ENCODE data around the gene IL36RN. TPM values are rescaled to one million over a fixed set of nuclear protein-coding genes. Genes with fewer than 3 reads are reported as not detected.

The IL36RN gene
- total RNA-seq: not detected

- DNase-seq (ENCODE audit: low spot score): no peak
Observed at GRCh38 chr2:113058998-113059960, at the start of gene IL36RN. TSS of gene IL36RN (plus strand) at chr2:113059198. CDS start at chr2:113059439, 241 bp downstream.

DNA sequence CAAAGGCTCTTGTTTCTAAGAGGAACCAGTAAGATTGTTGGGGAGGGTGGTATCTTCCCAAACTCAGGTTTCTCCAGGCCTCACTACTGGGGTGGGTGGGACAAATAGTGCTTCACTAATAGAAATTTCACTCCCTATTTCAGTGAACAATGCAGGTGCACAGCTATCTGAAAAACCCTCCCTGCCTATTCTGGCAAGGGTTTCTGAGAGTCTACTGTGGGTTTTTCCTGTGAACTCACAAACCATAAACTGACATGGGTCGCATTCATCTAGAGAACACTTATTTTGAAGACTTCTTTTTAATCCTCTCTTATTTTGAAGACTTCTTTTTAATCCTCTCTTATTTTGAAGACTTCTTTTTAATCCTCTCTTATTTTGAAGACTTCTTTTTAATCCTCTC lies 49.4 kb upstream of the IL36RN start:
- DNase-seq (ENCODE audit: low spot score): no peak

DNA sequence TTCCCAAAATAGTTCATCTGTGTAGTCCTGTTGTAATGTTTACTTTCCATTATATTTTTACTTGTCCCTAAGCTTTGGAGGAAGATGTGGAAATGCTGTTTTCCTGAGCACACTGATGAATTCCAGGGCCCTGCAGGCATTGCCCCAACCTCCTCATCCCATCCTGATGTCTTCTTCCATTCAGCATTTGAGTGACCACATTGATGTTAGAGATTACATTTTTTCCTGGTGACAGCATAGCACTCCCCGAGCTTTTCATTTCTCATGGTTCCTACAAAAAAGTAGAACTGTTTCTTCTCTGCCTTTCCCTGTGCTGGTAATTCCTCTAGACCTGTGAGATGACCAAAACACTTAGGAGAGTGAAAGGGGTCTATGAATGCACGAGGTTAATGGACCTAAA lies 48.9 kb upstream of the IL36RN start:
- DNase-seq (ENCODE audit: low spot score): no peak

- DNase-seq (ENCODE audit: low spot score): no peak
Observed at GRCh38 chr2:113011108-113011507, 47.9 kb upstream of the IL36RN start.

GRCh38 chr2:113012436-113013335 lies 46.3 kb upstream of the IL36RN start:
- DNase-seq (ENCODE audit: low spot score): no peak

DNA sequence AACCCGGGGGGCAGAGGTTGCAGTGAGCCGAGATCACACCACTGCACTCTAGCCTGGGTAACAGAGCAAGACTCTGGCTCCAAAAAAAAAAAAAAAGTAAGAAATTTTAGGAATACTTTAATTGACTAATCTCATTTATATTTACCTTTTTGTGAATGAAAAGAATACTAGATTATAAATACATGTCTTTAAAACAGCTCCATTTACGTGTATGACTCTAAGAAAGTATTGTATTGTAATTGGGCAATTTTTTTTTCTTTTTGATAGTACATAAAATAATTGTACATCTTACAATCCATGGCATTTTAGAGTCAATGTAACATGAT lies 45.7 kb upstream of the IL36RN start:
- DNase-seq (ENCODE audit: low spot score): no peak

DNA sequence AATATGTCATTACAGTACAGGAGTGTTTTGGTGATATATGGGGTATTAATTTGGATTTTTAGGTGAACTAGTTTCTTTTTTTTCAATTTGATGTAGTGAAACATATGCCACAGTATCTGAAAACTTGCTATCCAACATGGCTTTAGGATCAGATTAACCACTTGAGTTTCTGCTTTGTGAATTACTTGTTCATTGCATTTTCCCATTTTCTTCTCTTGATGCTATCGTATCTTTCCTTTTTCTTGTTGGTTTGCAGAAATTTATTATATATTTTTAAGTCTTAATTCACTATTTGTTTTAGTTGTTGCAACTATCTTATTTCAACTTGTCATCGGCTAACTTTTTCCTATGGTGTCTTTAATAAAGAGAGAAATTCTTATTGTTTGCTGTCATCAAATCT lies 44.9 kb upstream of the IL36RN start:
- DNase-seq (ENCODE audit: low spot score): no peak

- DNase-seq (ENCODE audit: low spot score): no peak
Observed at GRCh38 chr2:113015042-113015441, 44.0 kb upstream of the IL36RN start.

GRCh38 chr2:113015655-113016054 lies 43.3 kb upstream of the IL36RN start:
- no peak for DNase-seq (ENCODE audit: low spot score)

GRCh38 chr2:113018509-113018908 lies 40.5 kb upstream of the IL36RN start:
- no peak for DNase-seq (ENCODE audit: low spot score)

GRCh38 chr2:113021312-113021711 lies 37.7 kb upstream of the IL36RN start:
- DNase-seq (ENCODE audit: low spot score): no peak

GRCh38 chr2:113024764-113025163 lies 34.2 kb upstream of the IL36RN start:
- no peak for DNase-seq (ENCODE audit: low spot score)

GRCh38 chr2:113025737-113026136 lies 33.3 kb upstream of the IL36RN start:
- DNase-seq (ENCODE audit: low spot score): no peak

DNA sequence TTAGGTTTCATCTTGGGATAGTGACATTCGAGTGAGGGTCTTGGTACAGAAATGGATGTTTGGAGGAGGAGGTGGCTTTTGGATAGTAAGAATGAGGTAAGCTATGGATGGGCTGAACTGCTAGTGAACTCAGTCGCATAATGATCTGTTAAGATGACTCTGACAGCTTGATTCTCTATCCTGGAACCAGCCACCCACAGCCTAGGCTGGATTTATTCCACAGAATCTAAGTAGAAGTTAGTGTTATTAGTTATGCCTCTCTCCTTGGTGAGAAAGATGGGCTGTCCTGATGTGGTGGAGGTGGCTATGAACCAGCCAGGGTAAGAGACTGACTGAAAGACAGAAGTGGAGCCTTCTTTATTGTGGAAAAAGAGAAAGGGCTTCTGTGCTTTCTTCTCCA lies 31.3 kb upstream of the IL36RN start:
- no peak for DNase-seq (ENCODE audit: low spot score)

- no peak for DNase-seq (ENCODE audit: low spot score)
Observed at GRCh38 chr2:113028112-113028511, 30.9 kb upstream of the IL36RN start.

DNA sequence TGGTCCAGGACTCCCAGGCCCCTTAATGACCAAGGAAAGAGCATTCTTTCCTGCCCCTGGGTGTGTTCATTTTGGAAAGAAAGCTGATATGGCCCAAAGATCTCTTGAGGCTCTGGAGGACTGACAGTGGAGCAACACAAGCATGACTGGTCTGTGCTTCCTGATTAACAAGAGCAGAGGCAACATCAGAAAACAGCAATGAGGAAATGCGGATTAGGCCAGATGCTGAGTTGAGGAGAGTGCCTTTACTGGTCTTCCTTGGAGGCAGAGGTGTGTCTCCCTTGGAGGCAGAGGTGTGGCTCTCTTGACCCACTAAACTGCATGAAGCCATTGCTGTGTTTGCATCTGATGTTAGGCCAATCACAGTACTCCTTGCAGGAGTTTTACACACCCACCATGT lies 26.3 kb upstream of the IL36RN start:
- no peak for DNase-seq (ENCODE audit: low spot score)

GRCh38 chr2:113034016-113034415 lies 25.0 kb upstream of the IL36RN start:
- DNase-seq (ENCODE audit: low spot score): no peak

DNA sequence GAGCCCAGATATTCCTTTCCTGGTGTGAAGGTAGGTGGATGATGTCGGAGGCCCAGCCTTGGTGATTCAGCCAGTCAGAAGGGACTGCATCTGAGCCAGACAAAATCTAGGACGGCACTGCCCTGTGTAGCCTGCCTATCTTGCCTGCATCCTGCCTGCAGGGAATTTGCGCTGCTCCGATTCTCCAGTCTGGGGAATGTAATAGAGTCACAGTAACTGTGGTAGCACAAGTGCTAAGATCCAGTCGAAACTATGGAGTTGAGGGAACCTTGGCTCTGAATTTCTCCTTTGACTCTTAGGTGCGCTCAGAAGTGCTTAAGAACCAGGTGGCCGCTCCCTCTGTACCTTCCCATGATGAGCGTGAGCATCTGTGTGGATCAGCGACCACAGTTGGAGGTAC lies 22.2 kb upstream of the IL36RN start:
- DNase-seq (ENCODE audit: low spot score): no peak

GRCh38 chr2:113038291-113038690 lies 20.7 kb upstream of the IL36RN start:
- DNase-seq (ENCODE audit: low spot score): no peak

DNA sequence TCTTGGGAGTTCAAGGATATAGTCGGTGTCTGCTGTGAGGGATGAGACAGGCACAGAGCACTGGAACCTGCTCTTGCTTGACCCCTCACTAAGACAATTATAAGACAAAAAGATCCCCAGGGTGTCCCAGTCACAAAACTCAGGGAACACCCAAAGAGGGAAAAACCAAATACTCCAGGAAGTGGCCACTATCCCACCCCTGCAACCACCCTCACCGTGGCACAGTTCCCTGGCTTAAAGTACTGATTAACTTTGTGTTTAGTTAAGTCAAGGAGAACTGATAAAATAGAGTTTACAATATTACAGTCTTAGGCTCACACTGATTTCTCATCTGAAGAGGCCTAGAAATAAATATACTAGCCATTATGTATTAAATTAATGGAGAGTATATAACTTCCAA lies 19.8 kb upstream of the IL36RN start:
- DNase-seq (ENCODE audit: low spot score): no peak

DNA sequence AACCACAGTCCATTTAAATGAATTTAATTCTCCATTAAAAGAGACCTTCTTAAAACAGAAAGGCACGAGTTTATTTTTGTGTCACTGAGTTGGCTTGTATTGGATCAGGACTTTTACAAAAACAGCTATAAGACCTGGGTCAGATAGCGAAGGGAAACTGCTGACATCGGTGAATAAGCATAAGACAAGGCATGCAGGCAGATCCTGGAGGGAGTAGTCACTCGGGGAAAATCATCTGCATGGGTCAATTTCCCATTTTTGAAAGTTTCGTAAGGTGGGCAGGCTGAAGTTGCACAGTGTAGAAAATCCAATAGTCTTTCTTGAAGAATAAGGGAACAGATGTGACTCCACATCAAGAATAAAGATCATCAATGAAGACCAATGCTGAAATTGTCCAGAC lies 19.3 kb upstream of the IL36RN start:
- DNase-seq (ENCODE audit: low spot score): no peak

DNA sequence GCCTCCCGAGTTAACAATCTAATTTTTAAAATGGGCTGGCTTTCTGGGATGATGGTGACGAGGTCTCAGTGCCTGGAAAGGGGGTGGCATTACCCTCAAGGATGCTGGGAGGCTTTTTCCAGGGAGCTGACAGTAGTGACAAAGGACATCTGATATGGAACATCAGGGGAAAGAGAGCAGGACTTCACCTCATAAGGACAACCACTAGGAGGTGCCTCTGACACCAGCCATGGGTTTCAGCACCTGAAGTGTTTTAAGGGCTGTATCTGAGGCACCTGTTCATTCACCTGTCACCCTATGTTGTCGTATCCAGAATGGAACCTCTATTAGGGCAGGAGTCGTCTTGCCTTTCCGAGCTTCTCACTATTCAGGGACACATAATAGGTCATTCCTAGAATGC lies 17.1 kb upstream of the IL36RN start:
- DNase-seq (ENCODE audit: low spot score): no peak

- DNase-seq (ENCODE audit: low spot score): no peak
Observed at GRCh38 chr2:113046465-113046864, 12.5 kb upstream of the IL36RN start.

Measured in mucosa of gallbladder (tissue), 1 donor.